Neuronal stem cell (in vitro differentiated cells): ENCODE results near the gene SMIM33. TPM values are rescaled to one million over a fixed set of nuclear protein-coding genes. Genes with fewer than 3 reads are reported as not detected.

Source experiments
- DNase-seq: peaks from one replicate; pipeline ENCODE4 v3.0.0-alpha.2; 2013; ENCODE audit warnings: low spot score
- H2AFZ ChIP-seq: one replicate; pipeline ENCODE4 v1.6.1; 2013; ENCODE audit warnings: mild to moderate bottlenecking, low read length, inconsistent platforms
- H2AK5ac ChIP-seq: 2 replicates; pipeline ENCODE4 v1.6.1; 2013; ENCODE audit warnings: low read depth, mild to moderate bottlenecking, inconsistent platforms, low read length, moderate library complexity, mixed read lengths
- H2BK120ac ChIP-seq: 2 replicates; pipeline ENCODE4 v1.6.1; 2013; ENCODE audit warnings: low read depth, mild to moderate bottlenecking, inconsistent platforms, low read length, moderate library complexity, mixed read lengths
- H2BK12ac ChIP-seq: one replicate; pipeline ENCODE4 v1.6.1; 2013; ENCODE audit warnings: low read length, inconsistent platforms
- H2BK15ac ChIP-seq: 2 replicates; pipeline ENCODE4 v1.6.1; 2013; ENCODE audit warnings: mild to moderate bottlenecking, low read length, inconsistent platforms, mixed read lengths
- H2BK5ac ChIP-seq: one replicate; pipeline ENCODE4 v1.6.1; 2013; ENCODE audit warnings: inconsistent platforms, mild to moderate bottlenecking, low read length, moderate library complexity
- H3K14ac ChIP-seq: one replicate; pipeline ENCODE4 v1.6.1; 2013; ENCODE audit warnings: low read length, inconsistent platforms
- H3K18ac ChIP-seq: 2 replicates; pipeline ENCODE4 v1.6.1; 2013; ENCODE audit warnings: low read length, inconsistent platforms
- H3K23ac ChIP-seq: 2 replicates; pipeline ENCODE4 v1.6.1; 2013; ENCODE audit warnings: low read depth, mild to moderate bottlenecking, mixed read lengths, low read length, inconsistent platforms; ENCODE audit not compliant: poor library complexity
- H3K27ac ChIP-seq: replicated peaks from 3 replicates; pipeline ENCODE4 v1.5.1; 2013; ENCODE audit warnings: low read length, inconsistent platforms
- H3K27me3 ChIP-seq, 3 experiments: 2 replicates each; pipeline ENCODE4 v1.6.1; 2013; ENCODE audit warnings: low read length in 3 of 3, mild to moderate bottlenecking in 2 of 3, inconsistent platforms in 1 of 3, low read depth in 1 of 3, mixed read lengths in 1 of 3, moderate library complexity in 1 of 3; ENCODE audit not compliant: control insufficient read depth in 3 of 3, insufficient read depth in 3 of 3
- H3K36me3 ChIP-seq, 2 donors: replicated peaks in 1 of 2; 2 replicates each; pipeline ENCODE4 v1.6.1; 2013; ENCODE audit warnings: low read length in 2 of 2; ENCODE audit not compliant: control insufficient read depth in 2 of 2, insufficient read depth in 2 of 2
- H3K4ac ChIP-seq: 2 replicates; pipeline ENCODE4 v1.6.1; 2013; ENCODE audit warnings: inconsistent platforms, mild to moderate bottlenecking, low read length, moderate library complexity
- H3K4me1 ChIP-seq, 2 donors: 1 replicate in 1 of 2; 2 replicates in 1 of 2; pipeline ENCODE4 v1.6.1; 2013; ENCODE audit warnings: low read length in 2 of 2, low read depth in 1 of 2; ENCODE audit not compliant: control insufficient read depth in 2 of 2, insufficient read depth in 1 of 2
- H3K4me2 ChIP-seq: one replicate; pipeline ENCODE4 v1.6.1; 2013; ENCODE audit warnings: mild to moderate bottlenecking, low read length, inconsistent platforms; ENCODE audit not compliant: insufficient read depth, poor library complexity, severe bottlenecking
- H3K4me3 ChIP-seq, 2 donors: 2 replicates each; pipeline ENCODE4 v1.5.1; 2013; ENCODE audit warnings: low read length in 2 of 2, mild to moderate bottlenecking in 2 of 2, inconsistent platforms in 1 of 2, moderate library complexity in 1 of 2
- H3K79me1 ChIP-seq: one replicate; pipeline ENCODE4 v1.6.1; 2013; ENCODE audit warnings: low read depth, mild to moderate bottlenecking, inconsistent platforms, low read length, moderate library complexity
- H3K9ac ChIP-seq: one replicate; pipeline ENCODE4 v1.6.1; 2013; ENCODE audit warnings: mild to moderate bottlenecking, low read depth, low read length, inconsistent platforms; ENCODE audit not compliant: poor library complexity
- H3K9me3 ChIP-seq, 2 donors: replicated peaks in 1 of 2; 2 replicates each; pipeline versions ENCODE3 to v1.6.1; 2013; ENCODE audit warnings: low read length in 2 of 2, mild to moderate bottlenecking in 2 of 2, inconsistent platforms in 1 of 2, low read depth in 1 of 2, mixed read lengths in 1 of 2, moderate library complexity in 1 of 2; ENCODE audit not compliant: control insufficient read depth in 2 of 2, insufficient read depth in 1 of 2
- H4K8ac ChIP-seq: one replicate; pipeline ENCODE4 v1.6.1; 2013; ENCODE audit warnings: low read depth, mild to moderate bottlenecking, inconsistent platforms, low read length, moderate library complexity
- H4K91ac ChIP-seq: one replicate; pipeline ENCODE4 v1.6.1; 2013; ENCODE audit warnings: low read length, low read depth, mild to moderate bottlenecking, inconsistent platforms; ENCODE audit not compliant: poor library complexity
- WGBS, 2 donors: extraction: QIAGEN DNeasy Blood & Tissue Kit; methylation state at CpG; one replicate each; pipeline ENCODE4 v1.1.7; 2013; ENCODE audit warnings: missing lambda C conversion rate in 2 of 2, mixed read lengths in 1 of 2; ENCODE audit not compliant: insufficient read length in 2 of 2, insufficient replicate concordance in 1 of 2; ENCODE audit errors: extremely low coverage in 2 of 2; 5-methylcytosine and 5-hydroxymethylcytosine counted together
- polyA plus RNA-seq, 2 experiments: library from polyadenylated mRNA; stranded (reverse); fragments of 200-250 nt; gene quantifications; one replicate each; pipeline ENCODE4 v1.2.3, GENCODE V29; 2013

Gene SMIM33
- not detected for polyA plus RNA-seq (2013, experiment 1 of 2)
- not detected for polyA plus RNA-seq (2013, experiment 2 of 2)

- Histone ChIP-seq H3K9ac (no peak within 1 kb of the TSS), H2BK12ac (peak within 1 kb of the TSS; percentile 1), H3K4ac (no peak within 1 kb of the TSS), H2AFZ (no peak within 1 kb of the TSS), H3K4me3 (peak within 1 kb of the TSS in 1 of 2 donors; percentile 24), H2AK5ac (peak within 1 kb of the TSS; percentile 88), H3K18ac (peak within 1 kb of the TSS; percentile 73), H3K23ac (no peak within 1 kb of the TSS), H3K27me3 (peaks cover 0 to 10% (median 0%) of the 10 kb centered on the region in 3 experiments), H3K4me2 (no peak within 1 kb of the TSS), H3K27ac (no peak within 1 kb of the TSS), H3K14ac (no peak within 1 kb of the TSS), H2BK5ac (no peak within 1 kb of the TSS), H2BK15ac (peak within 1 kb of the TSS; percentile 97), H3K4me1 (peaks cover 12 to 25% of the 10 kb centered on the region in 2 donors), H3K36me3 (no peaks in the 10 kb centered on the region), H4K8ac (no peak within 1 kb of the TSS), H4K91ac (no peak within 1 kb of the TSS), H3K9me3 (no peaks in the 10 kb centered on the region), H3K79me1 (no peaks in the 10 kb centered on the region), H2BK120ac (peak within 1 kb of the TSS; percentile 69)
- DNase-seq, result no peak
- no CpG with 5 or more reads among the region's 9 CpGs for WGBS, 2 donors
Measured at GRCh38 chr5:139470821-139471300, at the start of gene SMIM33. SMIM33 (plus strand) TSS chr5:139471004; CDS start chr5:139471122, 118 bp downstream.

- H3K9ac ChIP-seq, result no peak overlapping the region
- H4K91ac ChIP-seq, result no peak overlapping the region
- H3K4me1 ChIP-seq, result peaks cover 0 to 5% of the 10 kb centered on the region in 2 donors
- WGBS, 2 donors, result no CpG with 5 or more reads among the region's 5 CpGs
- H2BK120ac ChIP-seq, result no peak overlapping the region
- H3K79me1 ChIP-seq, result no peaks in the 10 kb centered on the region
- H2AFZ ChIP-seq, result no peak overlapping the region
- no peak overlapping the region for H3K4me3 ChIP-seq
- no peak for DNase-seq
- no peak overlapping the region for H3K14ac ChIP-seq
- H2BK5ac ChIP-seq, result no peak overlapping the region
- no peak overlapping the region for H4K8ac ChIP-seq
- H3K4ac ChIP-seq, result no peak overlapping the region
- no peak overlapping the region for H3K27ac ChIP-seq
- H3K4me2 ChIP-seq, result no peak overlapping the region
- H3K36me3 ChIP-seq, result peaks cover 15 to 85% of the 10 kb centered on the region in 2 donors
- H2BK12ac ChIP-seq, result no peak overlapping the region
- H3K23ac ChIP-seq, result no peak overlapping the region
- H2BK15ac ChIP-seq, result no peak overlapping the region
- no peak overlapping the region for H3K18ac ChIP-seq
- no peaks in the 10 kb centered on the region for H3K27me3 ChIP-seq
- no peak overlapping the region for H2AK5ac ChIP-seq
- H3K9me3 ChIP-seq, result no peaks in the 10 kb centered on the region
Measured at GRCh38 chr5:139422307-139422893, 48.4 kb upstream of the SMIM33 start.

DNA sequence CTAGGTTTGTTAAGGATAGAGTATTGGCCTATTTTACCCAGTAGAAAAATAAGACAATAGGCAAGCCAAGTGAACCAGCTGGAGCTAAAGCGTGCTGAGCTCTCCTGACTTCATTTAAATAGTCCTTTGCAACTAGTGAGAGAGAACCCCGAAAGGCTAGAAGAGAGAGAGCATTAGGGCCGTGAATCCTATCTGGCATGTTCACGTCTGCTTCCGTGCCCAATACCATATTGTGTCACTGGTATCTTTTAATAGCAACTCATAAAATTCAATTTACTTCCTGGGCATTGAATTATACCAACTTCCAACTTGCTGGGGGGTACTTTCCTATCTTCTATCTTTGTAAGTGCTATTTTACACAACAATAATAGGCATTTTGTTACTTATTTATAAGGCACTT, 45.3 kb upstream of the SMIM33 start:
- WGBS, 2 donors, result no CpG with 5 or more reads among the region's 5 CpGs
- H3K36me3 ChIP-seq, result peaks cover 11 to 81% of the 10 kb centered on the region in 2 donors

GRCh38 chr5:139426203-139426885, 44.5 kb upstream of the SMIM33 start:
- no peak overlapping the region for H2BK15ac ChIP-seq
- no CpG with 5 or more reads among the region's 8 CpGs for WGBS, 2 donors
- H2AFZ ChIP-seq, result no peak overlapping the region
- H3K4me3 ChIP-seq, result no peak overlapping the region
- H2BK5ac ChIP-seq, result no peak overlapping the region
- no peak overlapping the region for H3K23ac ChIP-seq
- H4K8ac ChIP-seq, result no peak overlapping the region
- DNase-seq, result no peak
- H3K9ac ChIP-seq, result no peak overlapping the region
- H3K27ac ChIP-seq, result no peak overlapping the region
- H3K27me3 ChIP-seq, result no peaks in the 10 kb centered on the region
- H3K4ac ChIP-seq, result no peak overlapping the region
- H3K79me1 ChIP-seq, result no peaks in the 10 kb centered on the region
- no peaks in the 10 kb centered on the region for H3K9me3 ChIP-seq
- H3K4me2 ChIP-seq, result no peak overlapping the region
- no peak overlapping the region for H2BK12ac ChIP-seq
- no peak overlapping the region for H3K14ac ChIP-seq
- no peak overlapping the region for H3K18ac ChIP-seq
- no peak overlapping the region for H4K91ac ChIP-seq
- H2AK5ac ChIP-seq, result no peak overlapping the region
- H3K36me3 ChIP-seq, result peaks cover 11 to 80% of the 10 kb centered on the region in 2 donors
- no peak overlapping the region for H2BK120ac ChIP-seq
- H3K4me1 ChIP-seq, result no peaks in the 10 kb centered on the region

More for the DNA sequence above, 45.3 kb upstream of the SMIM33 start:
- H4K91ac ChIP-seq, result no peak overlapping the region
- H2BK15ac ChIP-seq, result no peak overlapping the region
- H3K27ac ChIP-seq, result no peak overlapping the region
- no peak overlapping the region for H2BK12ac ChIP-seq
- H3K4ac ChIP-seq, result no peak overlapping the region
- no peak overlapping the region for H2AFZ ChIP-seq
- no peak overlapping the region for H4K8ac ChIP-seq
- H3K4me3 ChIP-seq, result no peak overlapping the region
- no peak for DNase-seq
- no peaks in the 10 kb centered on the region for H3K79me1 ChIP-seq
- no peaks in the 10 kb centered on the region for H3K27me3 ChIP-seq
- no peak overlapping the region for H3K9ac ChIP-seq
- no peak overlapping the region for H3K14ac ChIP-seq
- H2AK5ac ChIP-seq, result no peak overlapping the region
- no peaks in the 10 kb centered on the region for H3K4me1 ChIP-seq
- H3K23ac ChIP-seq, result no peak overlapping the region
- no peak overlapping the region for H3K4me2 ChIP-seq
- no peak overlapping the region for H3K18ac ChIP-seq
- no peaks in the 10 kb centered on the region for H3K9me3 ChIP-seq
- no peak overlapping the region for H2BK120ac ChIP-seq
- H2BK5ac ChIP-seq, result no peak overlapping the region
